ENCODE data around the gene OLIG3. TPM values are rescaled to one million over a fixed set of nuclear protein-coding genes. Genes with fewer than 3 reads are reported as not detected.

OLIG3 gene
- total RNA-seq, 1 donor from 2014 or later = 0.14 TPM

GRCh38 chr6:137489046-137490005 is 4.9 kb downstream of the OLIG3 start:
- DNase-seq (ENCODE audit: low read depth) (no peak), FAIRE-seq (no peak)
- Mint-ChIP-seq H3K4me1 (ENCODE audit: low read depth, unreplicated experiment) (no peaks in the 10 kb centered on the region), H3K36me3 (ENCODE audit: low read depth, unreplicated experiment) (peaks cover 2% of the 10 kb centered on the region), H3K27me3 (ENCODE audit: low read depth, unreplicated experiment) (peaks cover 83% of the 10 kb centered on the region), H3K4me3 (ENCODE audit: unreplicated experiment) (no peak overlapping the region), H3K27ac (ENCODE audit: unreplicated experiment) (peak overlapping the region; percentile 47), H3K9me3 (ENCODE audit: unreplicated experiment) (peaks cover 15% of the 10 kb centered on the region)
- H2AFZ ChIP-seq (ENCODE audit: low read depth, low read length) = peak overlapping the region; percentile 10
- H3K9ac ChIP-seq (ENCODE audit: low read length) = no peak overlapping the region
- no peaks in the 10 kb centered on the region for H3K79me2 ChIP-seq (ENCODE audit: insufficient read depth, low read length)
- H4K20me1 ChIP-seq (ENCODE audit: insufficient read depth, low read length) = no peaks in the 10 kb centered on the region
- H3K4me1 ChIP-seq (ENCODE audit: insufficient read depth, low read length) = no peaks in the 10 kb centered on the region
- H3K27me3 ChIP-seq (ENCODE audit: insufficient read depth, low read length) = peaks cover 90% of the 10 kb centered on the region
- no peak overlapping the region for H3K4me2 ChIP-seq (ENCODE audit: low read length)
- H3K9me3 ChIP-seq (ENCODE audit: insufficient read depth, low read depth, low read length) = peaks cover 6% of the 10 kb centered on the region
- no peak overlapping the region for H3K4me3 ChIP-seq (ENCODE audit: insufficient read depth, low read depth, low read length)
- no peak overlapping the region for H3K27ac ChIP-seq (ENCODE audit: low read depth, low read length)
- TF ChIP-seq EZH2 (IDR thresholded peaks at IDR 0.05; ENCODE audit: insufficient read depth, low read length) = peak; percentile 15
- TF ChIP-seq CTCF (IDR thresholded peaks at IDR 0.05; ENCODE audit: insufficient read depth, low read depth, low read length) = no peak
- H3K36me3 ChIP-seq (ENCODE audit: insufficient read depth, low read length) = no peaks in the 10 kb centered on the region

- peaks cover 81% of the 10 kb centered on the region for H3K27me3 ChIP-seq (ENCODE audit: insufficient read depth, low read length)
- DNase-seq (ENCODE audit: low read depth) (no peak), FAIRE-seq (no peak)
- Mint-ChIP-seq H3K4me3 (ENCODE audit: unreplicated experiment) (no peak overlapping the region), H3K27me3 (ENCODE audit: low read depth, unreplicated experiment) (peaks cover 86% of the 10 kb centered on the region), H3K9me3 (ENCODE audit: unreplicated experiment) (peaks cover 15% of the 10 kb centered on the region), H3K27ac (ENCODE audit: unreplicated experiment) (no peak overlapping the region), H3K36me3 (ENCODE audit: low read depth, unreplicated experiment) (peaks cover 2% of the 10 kb centered on the region), H3K4me1 (ENCODE audit: low read depth, unreplicated experiment) (no peaks in the 10 kb centered on the region)
- no peaks in the 10 kb centered on the region for H3K79me2 ChIP-seq (ENCODE audit: insufficient read depth, low read length)
- peaks cover 3% of the 10 kb centered on the region for H3K9me3 ChIP-seq (ENCODE audit: insufficient read depth, low read depth, low read length)
- TF ChIP-seq CTCF (IDR thresholded peaks at IDR 0.05; ENCODE audit: insufficient read depth, low read depth, low read length) = no peak
- peak; percentile 88 for TF ChIP-seq EZH2 (IDR thresholded peaks at IDR 0.05; ENCODE audit: insufficient read depth, low read length)
- H3K27ac ChIP-seq (ENCODE audit: low read depth, low read length) = no peak overlapping the region
- no peaks in the 10 kb centered on the region for H3K4me1 ChIP-seq (ENCODE audit: insufficient read depth, low read length)
- no peak overlapping the region for H3K4me3 ChIP-seq (ENCODE audit: insufficient read depth, low read depth, low read length)
- H3K36me3 ChIP-seq (ENCODE audit: insufficient read depth, low read length) = no peaks in the 10 kb centered on the region
- H4K20me1 ChIP-seq (ENCODE audit: insufficient read depth, low read length) = no peaks in the 10 kb centered on the region
- H2AFZ ChIP-seq (ENCODE audit: low read depth, low read length) = no peak overlapping the region
- no peak overlapping the region for H3K9ac ChIP-seq (ENCODE audit: low read length)
- peak overlapping the region; percentile 8 for H3K4me2 ChIP-seq (ENCODE audit: low read length)
Measured at GRCh38 chr6:137488150-137489045, 5.8 kb downstream of the OLIG3 start.

Data from astrocyte (in vitro differentiated cells and primary cell).